ENCODE results near the gene CASK. TPM values are rescaled to one million over a fixed set of nuclear protein-coding genes. Genes with fewer than 3 reads are reported as not detected.

CASK gene
- total and polyA plus RNA-seq, 9 donors, result 17.5 to 41.5 (median 25.4) TPM

GRCh38 chrX:41887691-41888090 is 35.7 kb downstream of the CASK start:
- Histone ChIP-seq H3K36me3 (ENCODE audit: control insufficient read depth, insufficient read depth, low read length) (no peaks in the 10 kb centered on the region), H3K27me3 (ENCODE audit: control insufficient read depth, insufficient read depth, low read length) (peaks cover 2% of the 10 kb centered on the region), H3K4me1 (ENCODE audit: control insufficient read depth, insufficient read depth, low read length) (no peaks in the 10 kb centered on the region), H3K27ac (ENCODE audit: low read length) (no peak overlapping the region), H3K9me3 (replicated peaks; ENCODE audit: control insufficient read depth, low read depth, low read length) (no peaks in the 10 kb centered on the region), H3K4me3 (ENCODE audit: low read length) (no peak overlapping the region)
- no CpG with 5 or more reads among the region's 1 CpG for WGBS (ENCODE audit: insufficient coverage)
- DNase-seq, result no peak

- Histone ChIP-seq H3K27ac (ENCODE audit: low read length) (no peak overlapping the region), H3K36me3 (ENCODE audit: control insufficient read depth, insufficient read depth, low read length) (no peaks in the 10 kb centered on the region), H3K27me3 (ENCODE audit: control insufficient read depth, insufficient read depth, low read length) (peaks cover 2% of the 10 kb centered on the region), H3K4me1 (ENCODE audit: control insufficient read depth, insufficient read depth, low read length) (no peaks in the 10 kb centered on the region), H3K4me3 (ENCODE audit: low read length) (no peak overlapping the region), H3K9me3 (replicated peaks; ENCODE audit: control insufficient read depth, low read depth, low read length) (no peaks in the 10 kb centered on the region)
- DNase-seq, result no peak
- no CpG with 5 or more reads among the region's 1 CpG for WGBS (ENCODE audit: insufficient coverage)
Measured at GRCh38 chrX:41885724-41886123, 37.6 kb downstream of the CASK start.

- DNase-seq, result no peak
- Histone ChIP-seq H3K27ac (ENCODE audit: low read length) (no peak overlapping the region), H3K4me3 (ENCODE audit: low read length) (no peak overlapping the region), H3K4me1 (ENCODE audit: control insufficient read depth, insufficient read depth, low read length) (no peaks in the 10 kb centered on the region), H3K27me3 (ENCODE audit: control insufficient read depth, insufficient read depth, low read length) (peaks cover 2% of the 10 kb centered on the region), H3K9me3 (replicated peaks; ENCODE audit: control insufficient read depth, low read depth, low read length) (peaks cover 2% of the 10 kb centered on the region), H3K36me3 (ENCODE audit: control insufficient read depth, insufficient read depth, low read length) (no peaks in the 10 kb centered on the region)
- WGBS (ENCODE audit: insufficient coverage), result no CpG with 5 or more reads among the region's 1 CpG
Measured at GRCh38 chrX:41881166-41881565, 42.2 kb downstream of the CASK start.

GRCh38 chrX:41877167-41877566 is 46.2 kb downstream of the CASK start:
- DNase-seq, result no peak
- Histone ChIP-seq H3K4me1 (ENCODE audit: control insufficient read depth, insufficient read depth, low read length) (no peaks in the 10 kb centered on the region), H3K27ac (ENCODE audit: low read length) (no peak overlapping the region), H3K9me3 (replicated peaks; ENCODE audit: control insufficient read depth, low read depth, low read length) (peaks cover 2% of the 10 kb centered on the region), H3K27me3 (ENCODE audit: control insufficient read depth, insufficient read depth, low read length) (no peaks in the 10 kb centered on the region), H3K36me3 (ENCODE audit: control insufficient read depth, insufficient read depth, low read length) (no peaks in the 10 kb centered on the region), H3K4me3 (ENCODE audit: low read length) (no peak overlapping the region)
- WGBS (ENCODE audit: insufficient coverage), result no CpG with 5 or more reads among the region's 2 CpGs

GRCh38 chrX:41875142-41875541 is 48.2 kb downstream of the CASK start:
- WGBS (ENCODE audit: insufficient coverage), result 88% methylated on average over 1 of the region's 1 CpG
- no peaks in the 10 kb centered on the region for H3K36me3 ChIP-seq (ENCODE audit: control insufficient read depth, insufficient read depth, low read length)
- DNase-seq, result no peak
- H3K27ac ChIP-seq (ENCODE audit: low read length), result no peak overlapping the region
- H3K9me3 ChIP-seq (replicated peaks; ENCODE audit: control insufficient read depth, low read depth, low read length), result peaks cover 2% of the 10 kb centered on the region
- no peaks in the 10 kb centered on the region for H3K4me1 ChIP-seq (ENCODE audit: control insufficient read depth, insufficient read depth, low read length)
- H3K27me3 ChIP-seq (ENCODE audit: control insufficient read depth, insufficient read depth, low read length), result no peaks in the 10 kb centered on the region
- H3K4me3 ChIP-seq (ENCODE audit: low read length), result no peak overlapping the region

GRCh38 chrX:41870719-41871151 is 52.6 kb downstream of the CASK start:
- no peak for DNase-seq
- 100% methylated on average over 1 of the region's 2 CpGs for WGBS (ENCODE audit: insufficient coverage)
- H3K36me3 ChIP-seq (ENCODE audit: control insufficient read depth, insufficient read depth, low read length), result no peaks in the 10 kb centered on the region
- peaks cover under 1% of the 10 kb centered on the region for H3K27me3 ChIP-seq (ENCODE audit: control insufficient read depth, insufficient read depth, low read length)
- H3K9me3 ChIP-seq (replicated peaks; ENCODE audit: control insufficient read depth, low read depth, low read length), result no peaks in the 10 kb centered on the region
- H3K4me1 ChIP-seq (ENCODE audit: control insufficient read depth, insufficient read depth, low read length), result no peaks in the 10 kb centered on the region
- H3K4me3 ChIP-seq (ENCODE audit: low read length), result no peak overlapping the region
- H3K27ac ChIP-seq (ENCODE audit: low read length), result no peak overlapping the region

- peak; percentile 32 for DNase-seq
- Histone ChIP-seq H3K4me3 (ENCODE audit: low read length) (no peak overlapping the region), H3K9me3 (replicated peaks; ENCODE audit: control insufficient read depth, low read depth, low read length) (no peaks in the 10 kb centered on the region), H3K36me3 (ENCODE audit: control insufficient read depth, insufficient read depth, low read length) (no peaks in the 10 kb centered on the region), H3K4me1 (ENCODE audit: control insufficient read depth, insufficient read depth, low read length) (no peaks in the 10 kb centered on the region), H3K27me3 (ENCODE audit: control insufficient read depth, insufficient read depth, low read length) (peaks cover 2% of the 10 kb centered on the region), H3K27ac (ENCODE audit: low read length) (no peak overlapping the region)
- WGBS (ENCODE audit: insufficient coverage), result 57% methylated on average over 1 of the region's 3 CpGs
Measured at GRCh38 chrX:41868392-41868977, 54.9 kb downstream of the CASK start.

- no peaks in the 10 kb centered on the region for H3K4me1 ChIP-seq (ENCODE audit: control insufficient read depth, insufficient read depth, low read length)
- no CpG with 5 or more reads among the region's 2 CpGs for WGBS (ENCODE audit: insufficient coverage)
- DNase-seq, result no peak
- H3K4me3 ChIP-seq (ENCODE audit: low read length), result no peak overlapping the region
- no peaks in the 10 kb centered on the region for H3K36me3 ChIP-seq (ENCODE audit: control insufficient read depth, insufficient read depth, low read length)
- no peaks in the 10 kb centered on the region for H3K9me3 ChIP-seq (replicated peaks; ENCODE audit: control insufficient read depth, low read depth, low read length)
- peaks cover 2% of the 10 kb centered on the region for H3K27me3 ChIP-seq (ENCODE audit: control insufficient read depth, insufficient read depth, low read length)
- H3K27ac ChIP-seq (ENCODE audit: low read length), result no peak overlapping the region
Measured at GRCh38 chrX:41863343-41864203, 59.8 kb downstream of the CASK start.

GRCh38 chrX:41862562-41863184 is 60.7 kb downstream of the CASK start:
- no peaks in the 10 kb centered on the region for H3K9me3 ChIP-seq (replicated peaks; ENCODE audit: control insufficient read depth, low read depth, low read length)
- H3K36me3 ChIP-seq (ENCODE audit: control insufficient read depth, insufficient read depth, low read length), result no peaks in the 10 kb centered on the region
- no peak overlapping the region for H3K27ac ChIP-seq (ENCODE audit: low read length)
- no peak overlapping the region for H3K4me3 ChIP-seq (ENCODE audit: low read length)
- H3K27me3 ChIP-seq (ENCODE audit: control insufficient read depth, insufficient read depth, low read length), result peaks cover 6% of the 10 kb centered on the region
- no peak for DNase-seq
- no CpG with 5 or more reads among the region's 4 CpGs for WGBS (ENCODE audit: insufficient coverage)
- no peaks in the 10 kb centered on the region for H3K4me1 ChIP-seq (ENCODE audit: control insufficient read depth, insufficient read depth, low read length)

- no peak for DNase-seq
- Histone ChIP-seq H3K9me3 (replicated peaks; ENCODE audit: control insufficient read depth, low read depth, low read length) (no peaks in the 10 kb centered on the region), H3K27ac (ENCODE audit: low read length) (no peak overlapping the region), H3K4me1 (ENCODE audit: control insufficient read depth, insufficient read depth, low read length) (no peaks in the 10 kb centered on the region), H3K36me3 (ENCODE audit: control insufficient read depth, insufficient read depth, low read length) (no peaks in the 10 kb centered on the region), H3K4me3 (ENCODE audit: low read length) (no peak overlapping the region), H3K27me3 (ENCODE audit: control insufficient read depth, insufficient read depth, low read length) (peaks cover 4% of the 10 kb centered on the region)
- WGBS (ENCODE audit: insufficient coverage), result no CpG with 5 or more reads among the region's 4 CpGs
Measured at GRCh38 chrX:41858161-41858775, 65.1 kb downstream of the CASK start.

Measured in muscle of leg (tissue), 11 donors.